Inflammatory macrophage treated with lipopolysaccharide for 1 hour (primary cell): Measurements from ENCODE around the gene MTURN.

Source experiments
- DNase-seq, 2 donors: peaks; one replicate each; pipeline ENCODE4 v3.0.0-alpha.2; 2020 to 2022

Gene MTURN

DNA sequence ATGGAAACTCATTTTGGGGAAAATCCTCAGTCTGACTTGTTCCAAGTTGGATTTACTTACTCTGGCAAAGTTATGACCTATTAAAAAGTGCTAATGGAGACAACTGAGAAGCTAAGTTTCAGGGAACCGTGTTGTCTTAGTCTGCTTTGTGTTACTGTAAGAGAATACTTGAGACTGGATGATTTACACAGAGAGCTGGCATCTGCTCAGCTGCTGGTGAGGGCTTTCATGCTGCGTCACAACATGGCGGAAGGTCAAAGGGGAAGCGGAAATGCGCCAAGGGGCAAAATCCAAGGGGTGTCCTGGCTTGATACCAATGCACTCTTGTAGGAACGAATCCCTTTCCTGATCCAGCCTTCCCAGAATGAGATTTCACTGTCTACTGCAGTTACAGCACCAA lies 46.4 kb downstream of the MTURN start:
- no peak for DNase-seq

- no peak for DNase-seq
Measured at GRCh38 chr7:30181736-30182522, 47.1 kb downstream of the MTURN start.

DNA sequence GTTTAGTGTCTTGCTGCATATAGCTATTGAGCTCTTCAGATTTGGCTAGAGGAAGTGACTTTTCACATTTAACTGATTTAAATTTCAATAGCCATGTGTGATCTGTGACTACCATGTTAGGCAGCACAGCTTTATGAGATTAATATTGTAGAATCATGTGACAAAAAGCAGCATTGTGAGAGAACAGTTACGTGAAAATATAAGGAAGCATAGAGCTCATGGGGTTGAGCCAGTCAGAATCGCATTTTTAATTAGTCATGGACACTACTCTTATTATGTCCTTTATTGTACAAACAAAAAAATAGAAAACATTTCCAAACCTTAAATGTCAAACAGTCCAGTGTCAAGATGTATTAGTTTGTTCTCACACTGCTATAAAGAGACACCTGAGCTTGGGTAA lies 48.0 kb downstream of the MTURN start:
- DNase-seq, result no peak

- DNase-seq, result no peak
Measured at GRCh38 chr7:30183749-30184369, 49.1 kb downstream of the MTURN start.

DNA sequence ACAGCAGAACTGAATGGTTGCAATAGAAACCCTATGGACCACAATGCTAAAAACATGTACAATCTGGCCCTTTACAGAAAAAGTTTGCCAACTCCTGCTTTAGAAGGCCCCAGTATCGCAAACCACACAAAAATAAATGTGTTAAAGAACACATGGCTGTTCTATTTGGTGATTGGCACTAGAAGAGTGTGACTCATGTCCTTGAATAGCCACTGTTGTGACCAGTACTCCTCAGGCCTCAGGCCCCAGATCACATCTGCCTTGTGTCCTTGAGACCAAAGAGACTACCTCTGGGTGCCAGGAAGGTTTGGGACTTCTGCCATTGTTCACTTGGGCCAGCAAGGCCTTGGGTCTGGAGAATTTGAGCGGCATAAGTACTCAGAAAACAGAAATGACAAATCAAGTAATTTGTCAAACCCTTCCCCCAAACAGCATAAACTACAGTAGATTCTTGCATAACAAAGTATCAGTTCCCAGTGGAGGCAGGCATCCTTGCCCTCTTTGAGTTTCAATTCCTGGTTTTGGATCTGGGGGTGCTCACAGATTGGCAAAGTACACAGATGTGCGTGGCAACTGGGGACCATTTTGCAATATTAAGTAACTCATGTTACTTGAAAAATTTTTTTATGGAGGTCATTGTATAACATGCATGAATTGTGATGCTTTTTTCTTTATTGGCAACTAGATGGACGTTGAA lies 50.2 kb downstream of the MTURN start:
- peak; percentile 93 to 97 for DNase-seq

DNA sequence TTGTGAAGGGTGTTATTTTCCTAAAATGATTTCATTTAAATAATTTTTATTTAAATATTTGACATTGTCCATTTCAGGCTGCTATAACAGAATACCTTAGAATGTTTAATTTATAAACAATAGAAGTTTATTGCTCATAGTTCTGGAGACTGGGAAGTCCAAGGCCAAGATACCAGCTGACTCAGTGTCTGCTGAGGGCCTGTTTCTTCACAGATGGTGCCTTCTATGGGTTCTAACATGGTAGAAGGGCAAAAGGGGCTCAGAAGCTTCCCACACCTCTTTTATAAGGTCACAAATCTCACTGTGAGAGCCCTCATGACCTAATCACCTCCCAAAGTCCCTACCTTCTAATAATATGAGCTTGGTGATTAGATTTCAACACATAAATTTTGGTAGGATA lies 50.7 kb downstream of the MTURN start:
- DNase-seq, result peak in 1 of 2 donors; percentile 75

- DNase-seq, result no peak
Measured at GRCh38 chr7:30186725-30187124, 51.9 kb downstream of the MTURN start.

- DNase-seq, result no peak
Measured at GRCh38 chr7:30187513-30187912, 52.7 kb downstream of the MTURN start.

- DNase-seq, result peak; percentile 63 to 69
Measured at GRCh38 chr7:30188381-30188780, 53.6 kb downstream of the MTURN start.

DNA sequence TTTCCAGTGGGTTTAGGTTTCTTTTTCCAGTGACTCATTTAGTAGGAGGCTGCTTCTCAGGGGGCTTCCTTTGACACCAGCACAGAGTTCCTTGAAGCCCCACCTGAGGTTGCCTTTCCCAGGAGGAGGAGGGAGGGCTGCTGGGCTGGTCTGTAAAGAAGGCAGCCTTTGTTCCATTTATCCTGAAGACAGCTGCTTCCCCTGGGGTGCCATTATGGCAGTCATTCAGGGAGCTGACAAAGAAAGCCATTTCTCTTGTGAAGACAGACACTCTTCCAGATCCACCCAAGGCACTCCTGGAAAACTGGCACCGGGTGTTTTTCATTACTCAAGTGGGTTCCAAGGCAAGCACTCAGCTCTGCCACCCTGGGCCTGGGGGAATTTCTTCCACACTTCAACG lies 54.0 kb downstream of the MTURN start:
- no peak for DNase-seq

- DNase-seq, result no peak
Measured at GRCh38 chr7:30191809-30192208, 57.0 kb downstream of the MTURN start.

DNA sequence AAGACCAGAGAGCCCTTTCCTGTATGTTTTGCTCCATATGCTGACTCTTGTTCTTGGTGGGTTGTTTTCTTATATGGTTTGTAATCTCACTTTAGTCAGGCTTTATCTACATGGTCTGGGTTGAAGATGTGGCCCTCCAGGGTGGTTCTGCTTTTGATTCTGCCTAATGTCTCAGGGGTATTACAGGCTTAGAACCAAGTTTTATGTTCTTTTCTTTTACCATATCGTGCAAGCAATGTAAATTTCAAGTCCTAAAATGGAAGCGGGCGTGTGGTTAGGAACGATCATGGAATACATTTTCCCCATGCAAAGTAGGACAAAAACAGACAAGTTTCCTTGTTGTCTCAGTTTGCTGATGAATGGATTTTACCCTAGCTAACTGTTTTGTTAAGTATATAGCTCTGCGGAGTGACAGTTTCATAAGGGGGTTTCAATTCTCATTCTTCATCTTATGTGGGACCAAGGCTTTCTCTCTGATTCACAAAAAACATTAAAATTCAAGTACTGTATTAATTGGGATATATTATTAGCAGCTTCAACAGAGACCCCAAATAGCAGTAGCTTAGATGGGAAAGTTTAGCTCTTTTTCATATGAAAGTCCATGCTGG lies 58.7 kb downstream of the MTURN start:
- DNase-seq, result no peak

DNA sequence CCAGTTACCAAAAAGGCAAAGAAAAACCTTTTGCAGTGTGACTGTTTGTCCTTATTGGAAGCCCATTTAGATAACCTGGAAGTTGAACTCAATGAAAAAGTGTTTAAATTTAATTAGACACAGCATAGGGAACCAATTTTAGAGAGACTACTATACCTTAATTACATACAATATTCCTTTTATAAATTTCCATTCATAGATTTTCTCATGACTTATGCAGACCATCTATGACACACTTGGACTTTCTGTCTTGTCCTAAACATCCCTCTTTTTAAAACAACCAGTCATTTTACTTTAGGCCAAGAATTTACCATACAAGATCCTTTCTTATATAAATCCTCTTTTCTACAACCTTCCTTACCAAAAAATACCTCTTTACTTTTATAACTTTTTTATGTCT lies 61.6 kb downstream of the MTURN start:
- DNase-seq, result no peak

DNA sequence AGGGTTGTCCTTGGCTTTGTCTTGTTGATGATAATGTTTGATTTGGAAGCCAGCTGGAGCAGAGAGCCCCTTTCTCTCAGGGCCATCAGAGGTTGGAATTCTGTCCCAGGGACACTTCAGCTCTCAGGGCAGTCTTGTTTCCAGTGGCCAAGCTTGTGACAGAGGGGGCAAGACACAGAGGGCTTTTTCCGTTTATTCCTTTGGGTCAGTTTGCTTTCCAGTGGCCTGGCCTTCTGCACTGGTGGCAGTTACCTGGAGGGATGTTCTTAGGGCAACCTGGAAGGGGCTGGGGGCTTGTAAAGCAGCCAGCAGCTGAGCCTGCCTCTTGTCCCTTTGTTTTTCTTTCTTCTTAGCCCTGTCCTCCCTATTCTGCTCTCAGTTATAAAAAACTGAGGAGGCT lies 62.7 kb downstream of the MTURN start:
- no peak for DNase-seq

DNA sequence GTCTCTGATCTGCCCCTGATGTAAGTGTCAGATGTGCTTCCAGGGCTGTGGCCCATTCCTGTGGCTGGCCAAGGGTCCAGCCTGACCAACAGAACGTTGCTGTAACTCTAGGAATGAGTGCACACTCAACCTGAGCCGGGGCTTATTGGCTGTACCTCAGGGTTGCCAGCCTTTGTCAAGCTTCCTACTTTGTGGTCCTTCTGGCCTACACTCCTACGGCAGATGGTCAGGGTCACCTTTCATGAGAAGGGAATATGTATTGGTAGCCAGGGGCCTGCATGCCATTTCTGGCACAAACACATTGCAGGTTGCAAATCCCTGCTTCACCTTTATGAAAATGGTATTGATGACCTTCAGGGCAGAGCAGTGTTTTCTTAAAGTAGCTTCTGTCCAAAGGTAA lies 64.5 kb downstream of the MTURN start:
- no peak for DNase-seq

DNA sequence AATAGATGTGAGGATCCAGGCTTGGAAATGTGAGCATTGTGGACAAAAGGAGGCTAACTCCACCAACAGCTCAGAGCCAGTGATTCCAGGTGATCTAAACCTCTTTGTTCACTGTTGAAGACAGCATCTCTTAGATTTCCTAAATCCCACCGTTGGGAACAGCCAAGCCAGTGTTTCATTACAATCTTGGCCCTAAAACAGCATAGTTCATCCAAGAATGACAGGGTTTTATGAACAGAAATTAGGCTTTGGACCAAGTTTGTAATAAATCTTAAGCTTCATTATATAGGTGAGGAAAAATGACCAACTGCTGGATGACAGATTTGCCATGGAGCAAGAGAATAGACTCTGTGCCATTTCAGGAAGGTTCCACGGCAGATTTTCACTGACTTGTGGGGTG lies 65.8 kb downstream of the MTURN start:
- no peak for DNase-seq

- no peak for DNase-seq
Measured at GRCh38 chr7:30201161-30201666, 66.4 kb downstream of the MTURN start.

- no peak for DNase-seq
Measured at GRCh38 chr7:30201921-30202320, 67.1 kb downstream of the MTURN start.

DNA sequence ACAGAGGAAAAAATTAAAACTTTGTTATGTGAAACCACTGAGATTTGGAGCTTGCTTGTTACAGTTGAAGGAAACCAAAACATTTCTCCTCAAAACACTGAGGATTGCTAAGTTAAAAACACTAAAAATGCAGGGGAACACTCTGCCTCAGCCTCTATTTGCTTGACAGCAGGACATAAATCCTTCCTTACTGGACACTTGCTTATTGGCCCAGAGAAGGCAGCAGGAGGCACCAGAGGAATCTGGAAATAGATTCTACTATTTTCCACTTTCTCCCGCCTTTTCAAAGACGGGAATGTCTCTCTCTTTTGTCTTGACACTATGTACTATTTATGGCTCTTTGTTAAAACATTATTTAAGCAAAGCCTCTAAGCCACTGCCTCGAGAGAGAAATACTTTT lies 67.9 kb downstream of the MTURN start:
- no peak for DNase-seq

- no peak for DNase-seq
Measured at GRCh38 chr7:30206491-30206890, 71.7 kb downstream of the MTURN start.

DNA sequence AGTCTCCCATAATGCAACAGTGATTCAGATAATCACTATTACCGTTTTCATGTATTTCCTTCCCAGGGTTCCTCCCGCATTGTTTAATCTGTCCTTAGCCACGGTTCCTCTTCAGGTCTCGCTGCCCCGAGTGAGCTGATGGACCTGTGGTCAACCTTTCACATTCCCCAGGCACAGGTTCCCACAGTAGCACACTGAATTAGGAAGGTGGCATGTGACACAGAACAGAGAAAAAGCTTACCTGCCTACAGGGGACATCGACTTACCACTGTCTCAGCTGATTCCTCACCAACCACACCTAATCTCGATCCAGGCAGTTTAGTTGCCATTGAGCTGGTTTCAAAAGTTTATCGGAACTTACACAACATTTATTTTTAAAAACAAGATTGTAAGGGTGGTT lies 72.2 kb downstream of the MTURN start:
- no peak for DNase-seq

DNA sequence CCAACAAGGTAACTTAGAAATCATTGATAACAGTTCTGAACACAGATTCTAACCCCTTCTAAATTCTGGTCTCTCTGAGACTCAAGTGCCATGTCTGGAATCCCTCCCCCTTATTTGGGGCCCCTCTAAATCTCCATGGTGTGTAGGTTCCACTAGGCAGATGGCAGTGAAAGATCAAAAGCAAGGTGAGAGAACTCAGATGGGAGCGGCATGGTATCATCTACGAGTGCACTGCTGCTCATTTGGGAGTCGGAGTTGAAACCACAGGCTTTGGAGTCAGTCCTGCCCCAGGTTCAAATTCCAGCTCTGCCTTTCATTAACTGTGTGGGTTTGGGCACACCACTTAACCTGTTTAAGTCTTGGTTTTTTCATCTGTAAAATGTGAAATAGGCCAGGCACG lies 72.6 kb downstream of the MTURN start:
- DNase-seq, result no peak

DNA sequence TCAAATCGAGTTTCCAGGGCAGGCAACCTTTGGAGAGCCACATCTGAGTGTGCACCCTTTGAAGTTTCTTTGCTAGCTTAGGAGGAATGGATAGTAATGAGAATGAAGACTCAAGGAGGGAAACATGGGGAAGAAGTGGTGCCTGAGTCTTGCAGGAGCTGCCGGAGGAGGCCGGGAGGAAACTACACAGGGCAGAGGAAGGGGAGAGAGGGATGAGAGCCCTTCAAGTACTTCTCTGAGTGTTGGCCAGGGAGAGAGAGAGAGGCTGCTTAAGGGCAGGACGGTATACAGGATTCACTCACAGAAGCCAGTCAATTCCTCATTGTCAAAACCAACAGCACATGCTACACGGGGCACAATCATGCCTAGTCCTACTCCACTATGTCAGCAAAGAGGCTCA lies 75.2 kb downstream of the MTURN start:
- DNase-seq, result no peak
